HG03066 (cell line): ENCODE measurements around the gene TMEM186.
"Not testable (repeated sequence)": the region's sequence is repeated elsewhere in the genome, so short reads cannot be mapped to it uniquely, and the experiment has no call there.

ENCODE experiments used
- ATAC-seq: cut with Tn5 transposase; IDR thresholded peaks from one replicate; pipeline ENCODE4 v1.9.1; 2021; ENCODE audit warnings: low read depth; ENCODE audit not compliant: unreplicated experiment

The TMEM186 gene

GRCh38 chr16:8797364-8798173 lies at the start of gene TMEM186, which contains the start of gene PMM2:
Gene TMEM186, minus strand, starts transcription at chr16:8797639. Its CDS starts 25 bp downstream, at chr16:8797614.
Gene PMM2, plus strand, starts transcription at chr16:8797839. Its CDS starts 44 bp downstream, at chr16:8797883.
- peak; percentile 88 for ATAC-seq

DNA sequence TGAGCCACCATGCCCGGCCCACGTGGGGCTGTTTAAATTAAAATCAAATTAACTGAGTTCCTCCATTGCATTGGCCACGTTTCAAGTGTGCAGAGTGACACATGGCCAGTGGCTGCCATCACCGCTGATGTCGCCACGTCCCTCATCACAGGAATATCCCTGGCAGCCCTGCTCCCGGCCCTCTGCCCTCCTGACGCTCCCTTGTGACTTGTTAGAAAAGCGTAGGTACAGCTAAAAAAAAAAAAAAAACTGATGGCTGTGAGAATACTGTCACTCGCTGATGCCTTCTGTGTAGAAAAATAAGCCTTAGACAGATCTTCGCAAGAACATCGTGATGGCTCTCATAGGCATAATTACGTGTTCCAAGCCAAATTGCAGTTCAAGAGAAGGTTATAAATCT lies 49.7 kb upstream of the TMEM186 start:
- ATAC-seq = no peak

GRCh38 chr16:8846401-8846932 lies 49.0 kb upstream of the TMEM186 start:
- no peak for ATAC-seq

DNA sequence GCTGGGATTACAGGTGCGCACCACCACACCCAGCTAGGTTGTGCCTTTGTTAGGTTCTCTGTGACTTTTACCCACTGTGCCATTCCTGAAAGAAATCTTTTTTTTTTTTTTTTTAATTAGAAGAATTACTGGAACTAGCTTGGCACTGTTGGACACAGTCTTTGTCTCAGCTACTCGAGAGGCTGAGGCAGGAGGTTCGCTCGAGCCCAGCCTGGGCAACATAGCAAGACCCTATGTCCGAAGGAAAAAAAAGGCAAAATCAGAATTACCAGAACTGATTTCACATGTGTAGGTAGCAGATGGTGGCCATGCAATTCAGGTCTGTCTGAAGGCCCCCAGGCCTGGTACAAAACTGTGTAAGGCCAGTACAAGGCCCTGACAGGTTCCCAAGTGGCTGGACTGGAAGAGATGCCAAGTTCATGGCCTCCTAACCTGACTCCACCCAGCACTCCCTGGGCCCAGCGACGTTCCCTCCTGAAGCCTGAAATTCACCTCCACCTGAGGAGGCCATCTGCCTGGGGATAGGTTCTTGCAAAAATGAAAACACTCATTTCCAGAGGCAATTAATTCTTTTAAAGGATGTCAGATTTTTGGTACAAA lies 48.4 kb upstream of the TMEM186 start:
- no peak for ATAC-seq

GRCh38 chr16:8843296-8843695 lies 45.9 kb upstream of the TMEM186 start:
- ATAC-seq = not testable (repeated sequence)

GRCh38 chr16:8842016-8842415 lies 44.6 kb upstream of the TMEM186 start:
- not testable (repeated sequence) for ATAC-seq

GRCh38 chr16:8837594-8837993 lies 40.2 kb upstream of the TMEM186 start:
- not testable (repeated sequence) for ATAC-seq

DNA sequence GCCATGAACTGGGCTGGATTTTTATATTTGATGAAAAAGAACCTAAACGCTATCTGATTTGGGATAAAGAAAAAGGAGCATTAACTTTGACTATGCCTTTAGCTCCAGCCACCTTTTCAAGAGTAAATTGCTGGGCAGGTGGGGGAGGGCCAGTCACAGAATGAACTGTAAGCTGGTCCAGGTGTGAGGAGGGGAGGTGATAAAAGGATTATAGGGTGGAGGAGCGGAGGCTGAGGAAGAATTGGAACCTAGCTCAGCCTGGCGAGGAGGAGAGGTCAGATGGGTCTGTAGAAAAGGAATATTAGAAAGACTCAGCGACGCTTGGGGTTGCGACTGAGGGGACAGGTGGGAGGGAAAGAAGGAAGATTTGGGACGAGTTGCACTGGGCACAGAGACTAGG lies 39.4 kb upstream of the TMEM186 start:
- not testable (repeated sequence) for ATAC-seq

DNA sequence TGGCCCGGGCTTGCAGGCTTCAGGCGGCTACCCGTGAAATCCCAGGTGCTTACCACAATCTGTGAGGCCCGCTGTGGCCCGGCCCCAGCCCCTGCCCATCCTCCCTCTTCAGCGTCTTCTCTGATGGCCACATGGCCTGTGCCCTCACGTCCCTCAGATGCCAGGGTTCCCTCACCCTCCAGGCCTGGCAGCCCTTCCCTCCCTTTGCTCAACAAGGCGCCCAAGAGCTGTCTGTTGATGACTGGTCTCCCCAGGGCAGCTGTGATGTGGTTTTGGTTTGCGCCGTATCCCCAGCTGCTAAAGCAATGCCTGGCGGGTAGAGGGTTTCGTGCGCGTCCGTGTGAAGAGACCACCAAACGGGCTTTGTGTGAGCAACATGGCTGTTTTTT lies 35.3 kb upstream of the TMEM186 start:
- no peak for ATAC-seq

- ATAC-seq = no peak
Observed at GRCh38 chr16:8831871-8832716, 34.7 kb upstream of the TMEM186 start.

GRCh38 chr16:8831450-8831849 lies 34.0 kb upstream of the TMEM186 start:
- no peak for ATAC-seq

- no peak for ATAC-seq
Observed at GRCh38 chr16:8828541-8829165, 31.2 kb upstream of the TMEM186 start.

GRCh38 chr16:8826278-8826879 lies 28.9 kb upstream of the TMEM186 start:
- ATAC-seq = no peak

DNA sequence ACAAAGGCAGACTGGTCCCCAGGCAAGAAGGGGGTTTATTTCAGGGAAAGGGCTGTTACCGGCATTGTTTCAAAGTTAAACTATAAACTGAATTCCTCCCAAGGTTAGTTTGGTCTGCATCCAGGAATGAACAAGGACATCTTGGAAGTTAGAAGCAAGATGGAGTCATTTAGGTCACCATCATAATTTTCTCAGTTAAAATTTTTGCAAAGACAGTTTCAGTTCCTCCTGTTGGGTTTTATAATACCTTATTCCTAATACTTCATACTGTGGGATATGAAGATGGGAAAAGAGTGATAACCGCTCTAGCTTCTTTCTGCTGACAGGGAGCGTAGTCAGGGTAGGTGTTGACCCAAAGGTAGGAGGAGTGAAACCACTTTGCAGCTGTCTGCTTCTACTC lies 25.0 kb upstream of the TMEM186 start:
- ATAC-seq = no peak

DNA sequence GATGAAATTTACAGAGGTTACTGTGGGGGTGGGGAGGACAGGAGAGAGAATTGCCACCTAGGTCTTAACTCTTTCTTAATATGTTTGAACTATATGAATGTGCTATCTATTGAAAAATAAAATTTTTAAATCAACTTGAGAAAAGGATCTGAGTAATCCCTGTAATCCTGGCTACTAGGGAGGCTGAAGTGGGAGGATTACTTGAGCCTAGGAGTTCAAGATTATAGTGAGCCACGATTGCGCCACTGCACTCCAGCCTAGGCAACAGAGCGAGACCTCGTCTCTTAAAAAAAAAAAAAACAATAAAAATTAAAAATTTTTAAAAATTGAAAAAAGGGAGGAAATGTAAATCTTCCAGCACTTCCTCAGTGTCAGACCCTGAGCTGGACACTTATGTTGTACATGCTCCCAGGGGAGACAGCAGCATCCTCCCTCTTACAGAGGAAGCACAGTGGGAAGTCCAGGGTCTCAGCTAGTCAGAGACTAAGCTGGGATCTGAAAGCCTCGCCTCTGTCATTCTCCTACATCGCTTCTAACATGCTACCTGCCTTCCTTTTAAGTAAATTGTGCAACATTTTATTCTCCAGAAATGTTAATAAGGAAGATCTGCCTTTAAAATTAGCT lies 22.1 kb upstream of the TMEM186 start:
- no peak for ATAC-seq

DNA sequence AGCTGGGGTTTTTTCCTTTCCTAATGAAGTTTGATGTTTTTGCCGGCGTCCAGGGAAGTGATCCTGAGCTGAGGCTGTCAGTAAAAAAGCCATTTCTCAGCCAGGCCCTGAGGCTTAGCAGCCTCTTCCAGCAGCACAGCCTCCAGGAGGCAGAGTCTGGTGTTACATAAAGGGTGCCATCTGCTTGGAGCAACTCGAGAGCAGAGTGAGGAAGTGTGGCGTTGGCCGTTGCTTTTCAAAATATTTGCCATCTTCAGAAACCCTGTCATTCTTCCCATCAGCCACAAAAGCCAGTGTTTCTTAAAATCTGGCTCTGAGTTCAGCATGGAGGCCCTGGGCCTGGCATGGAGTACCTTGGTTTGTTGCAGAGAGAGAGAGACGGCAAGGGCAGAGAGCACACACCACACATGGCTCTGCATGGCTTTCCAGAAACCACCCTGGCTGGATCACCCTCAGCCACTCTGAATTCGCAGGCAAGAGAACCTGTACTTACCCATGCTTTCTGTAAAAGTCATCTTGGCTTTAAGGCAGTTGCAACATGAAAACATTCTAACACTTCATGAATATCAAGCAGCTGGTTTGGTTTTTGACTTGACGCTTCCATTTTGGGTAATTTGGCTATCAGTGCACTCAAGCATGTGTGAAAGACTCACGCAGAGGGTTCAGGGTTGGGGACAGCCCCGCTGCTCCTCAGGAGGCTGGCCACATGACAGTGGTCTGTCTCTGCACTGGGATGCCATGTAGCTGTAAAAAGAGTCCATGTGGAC lies 21.2 kb upstream of the TMEM186 start:
- ATAC-seq = peak; percentile 69

DNA sequence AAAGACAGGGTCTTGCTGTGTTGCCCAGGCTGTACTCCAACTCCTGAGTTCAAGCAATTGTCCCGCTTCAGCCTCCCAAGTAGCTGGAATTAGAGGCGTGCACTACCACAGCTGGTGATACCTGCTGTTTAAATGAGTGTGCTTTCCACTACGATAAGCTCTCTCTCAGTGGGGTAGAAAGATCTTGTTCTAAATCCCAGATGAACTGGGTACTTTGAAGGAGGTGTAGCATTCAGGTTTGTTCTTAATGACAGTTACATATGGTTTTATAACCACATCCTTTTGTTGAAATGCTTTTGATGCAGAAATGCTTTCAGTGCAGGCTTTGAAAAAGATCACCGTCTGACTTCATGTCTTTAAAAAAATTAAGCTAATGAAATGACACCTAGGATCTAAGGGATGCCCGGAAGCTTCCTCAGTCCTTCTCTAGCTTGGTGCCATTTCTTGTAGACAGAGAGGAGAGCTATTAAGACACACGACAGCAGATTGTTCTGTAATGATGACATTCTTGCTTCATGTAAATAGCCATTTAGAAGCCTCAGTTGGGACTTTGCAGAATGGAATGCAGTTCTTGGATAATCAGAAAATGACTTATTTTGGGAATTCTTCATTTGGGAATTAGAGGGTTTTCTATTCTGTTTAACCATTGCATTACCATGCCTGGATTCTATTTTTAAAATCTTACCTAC lies 19.7 kb upstream of the TMEM186 start:
- ATAC-seq = no peak

- no peak for ATAC-seq
Observed at GRCh38 chr16:8814095-8814806, 16.8 kb upstream of the TMEM186 start.
